GM19023 (cell line): Measurements from ENCODE around the gene NNAT.

Source experiments
- ATAC-seq: cut with Tn5 transposase; IDR thresholded peaks from one replicate; pipeline ENCODE4 v1.9.1; 2021; ENCODE audit warnings: mild to moderate bottlenecking, moderate library complexity; ENCODE audit not compliant: unreplicated experiment

Gene NNAT

GRCh38 chr20:37565134-37565811 is 44.2 kb downstream of the NNAT start:
- no peak for ATAC-seq

GRCh38 chr20:37566590-37567330 is 45.7 kb downstream of the NNAT start:
- no peak for ATAC-seq

DNA sequence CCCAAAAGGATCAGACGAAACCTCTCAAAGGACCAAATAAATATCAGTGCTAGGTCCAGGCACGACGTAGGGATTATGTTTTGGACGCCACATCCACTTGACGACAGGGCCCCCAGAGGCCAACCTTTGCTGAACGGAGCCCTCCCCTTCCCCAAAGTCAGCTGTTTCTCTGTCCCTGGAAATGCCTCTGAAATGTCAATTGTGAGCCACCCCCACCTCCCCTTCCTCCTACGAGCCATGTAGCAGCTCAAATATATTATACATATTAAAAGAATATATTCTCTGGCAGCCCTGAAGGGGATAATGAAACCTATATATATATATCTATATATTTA is 46.2 kb downstream of the NNAT start:
- ATAC-seq = no peak

- ATAC-seq = no peak
These were observed 46.9 kb downstream of the NNAT start for GRCh38 chr20:37567671-37568588.

DNA sequence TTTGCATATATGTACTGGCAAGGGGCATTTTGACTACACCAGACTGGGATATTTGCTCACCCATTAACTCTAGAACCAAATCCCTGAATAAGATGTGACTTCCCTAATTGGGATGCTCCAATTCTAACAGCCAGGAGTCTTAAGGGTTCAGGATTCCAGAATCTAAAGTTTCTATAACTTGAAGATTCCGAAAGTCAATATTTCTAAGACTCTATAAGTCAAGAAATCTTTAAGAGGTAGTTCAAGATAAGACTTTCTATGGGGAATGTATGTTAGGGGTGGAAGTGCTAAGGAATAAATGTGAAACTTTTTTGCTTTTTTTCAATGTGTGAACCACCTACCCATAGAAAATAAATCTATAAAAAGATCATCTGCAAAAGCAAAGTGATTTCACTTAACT is 49.4 kb downstream of the NNAT start:
- ATAC-seq = no peak

DNA sequence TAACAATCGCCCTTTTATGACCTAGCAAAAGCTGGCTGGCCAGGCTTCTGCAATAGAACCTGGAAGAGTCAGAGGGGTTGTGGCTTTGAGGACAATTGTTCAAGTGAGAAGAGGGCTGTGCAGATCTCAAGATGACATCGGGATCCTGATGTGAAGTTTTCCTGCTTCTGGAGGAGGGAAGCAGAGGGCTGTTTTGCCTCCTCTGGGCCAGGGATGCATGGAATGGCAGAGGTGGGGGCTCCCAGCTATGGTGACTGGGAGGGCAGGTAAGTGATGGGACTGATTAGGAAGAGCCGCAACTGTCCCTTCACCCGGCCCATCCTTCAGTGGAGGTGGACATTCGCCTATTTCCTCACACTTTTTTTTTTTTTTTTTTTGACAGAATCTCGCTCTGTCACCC is 50.0 kb downstream of the NNAT start:
- ATAC-seq = no peak
